HL-60 (cell line): Measurements from ENCODE around the gene TCEAL4.

Experiments used
- DNase-seq, 2 experiments: peaks; one replicate each; pipeline ENCODE4 v3.0.0-alpha.2; 2010 to 2020; ENCODE audit warnings: low read depth in 1 of 2, low spot score in 1 of 2
- H3K27ac ChIP-seq: fragments of 250-450 bp; sonication (Bioruptor Pico); replicated peaks from 2 replicates; pipeline ENCODE4 v1.5.1; 2020; ENCODE audit warnings: mild to moderate bottlenecking, moderate library complexity
- H3K27me3 ChIP-seq: fragments of 250-450 bp; sonication (Bioruptor Pico); 2 replicates; pipeline ENCODE4 v1.5.1; 2021; ENCODE audit warnings: mild to moderate bottlenecking, moderate library complexity; ENCODE audit not compliant: insufficient read depth, poor library complexity, severe bottlenecking
- H3K4me3 ChIP-seq: replicated peaks from 2 replicates; pipeline ENCODE4 v1.5.1; 2011; ENCODE audit warnings: mild to moderate bottlenecking, control low read depth, low read length; ENCODE audit not compliant: insufficient read depth
- GABPA ChIP-seq: IDR thresholded peaks from 2 replicates; pipeline ENCODE4 v1.6.1; 2012; ENCODE audit warnings: low read depth
- POLR2AphosphoS5 ChIP-seq: IDR thresholded peaks from 2 replicates; pipeline ENCODE4 v1.6.1; 2012; ENCODE audit warnings: low read depth
- SPI1 ChIP-seq: IDR thresholded peaks from 2 replicates; pipeline ENCODE4 v1.6.1; 2012; ENCODE audit warnings: low read depth, mild to moderate bottlenecking, borderline replicate concordance
- TF ChIP-seq, protein P1 (sequence below): IDR thresholded peaks from one replicate; pipeline ENCODE4 v1.5.1; 2011; ENCODE audit warnings: low read length, control low read depth, inconsistent platforms; ENCODE audit not compliant: insufficient read depth
- TF ChIP-seq, protein P2 (sequence below): IDR thresholded peaks from 2 replicates; pipeline ENCODE4 v1.6.1; 2012; ENCODE audit warnings: low read depth; ENCODE audit not compliant: insufficient replicate concordance

Gene TCEAL4

GRCh38 chrX:103571726-103572125 lies 13.6 kb upstream of the TCEAL4 start:
- DNase-seq: no peak
- no peak overlapping the region for H3K4me3 ChIP-seq
- H3K27me3 ChIP-seq: no peaks in the 10 kb centered on the region
- no peak overlapping the region for H3K27ac ChIP-seq
- TF ChIP-seq POLR2AphosphoS5 (no peak), GABPA (no peak)
- TF ChIP-seq, protein P1, sequence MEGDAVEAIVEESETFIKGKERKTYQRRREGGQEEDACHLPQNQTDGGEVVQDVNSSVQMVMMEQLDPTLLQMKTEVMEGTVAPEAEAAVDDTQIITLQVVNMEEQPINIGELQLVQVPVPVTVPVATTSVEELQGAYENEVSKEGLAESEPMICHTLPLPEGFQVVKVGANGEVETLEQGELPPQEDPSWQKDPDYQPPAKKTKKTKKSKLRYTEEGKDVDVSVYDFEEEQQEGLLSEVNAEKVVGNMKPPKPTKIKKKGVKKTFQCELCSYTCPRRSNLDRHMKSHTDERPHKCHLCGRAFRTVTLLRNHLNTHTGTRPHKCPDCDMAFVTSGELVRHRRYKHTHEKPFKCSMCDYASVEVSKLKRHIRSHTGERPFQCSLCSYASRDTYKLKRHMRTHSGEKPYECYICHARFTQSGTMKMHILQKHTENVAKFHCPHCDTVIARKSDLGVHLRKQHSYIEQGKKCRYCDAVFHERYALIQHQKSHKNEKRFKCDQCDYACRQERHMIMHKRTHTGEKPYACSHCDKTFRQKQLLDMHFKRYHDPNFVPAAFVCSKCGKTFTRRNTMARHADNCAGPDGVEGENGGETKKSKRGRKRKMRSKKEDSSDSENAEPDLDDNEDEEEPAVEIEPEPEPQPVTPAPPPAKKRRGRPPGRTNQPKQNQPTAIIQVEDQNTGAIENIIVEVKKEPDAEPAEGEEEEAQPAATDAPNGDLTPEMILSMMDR: no peak

DNA sequence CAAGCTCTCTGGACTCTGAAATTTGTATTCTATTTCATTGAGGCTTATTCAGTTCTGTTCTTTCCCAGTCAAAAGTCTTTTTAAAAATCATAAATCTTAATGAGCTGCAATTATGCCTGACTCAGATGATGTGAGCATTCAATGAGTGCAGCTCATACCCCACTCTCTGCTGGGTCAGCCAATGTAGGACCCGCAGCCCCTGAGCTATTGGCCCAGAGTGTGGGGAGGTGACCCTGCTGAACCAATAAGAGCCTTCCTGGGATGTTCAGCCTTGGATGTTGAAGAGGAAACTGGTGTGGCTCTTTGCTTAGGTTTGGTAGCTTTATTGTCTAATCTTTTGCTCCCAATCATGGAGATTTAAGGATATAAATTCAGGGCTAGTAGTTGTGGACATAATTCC lies 12.1 kb upstream of the TCEAL4 start:
- Histone ChIP-seq H3K27ac (no peak overlapping the region), H3K27me3 (no peaks in the 10 kb centered on the region), H3K4me3 (no peak overlapping the region)
- TF ChIP-seq GABPA (no peak), POLR2AphosphoS5 (no peak), SPI1 (no peak)
- TF ChIP-seq, protein P2, sequence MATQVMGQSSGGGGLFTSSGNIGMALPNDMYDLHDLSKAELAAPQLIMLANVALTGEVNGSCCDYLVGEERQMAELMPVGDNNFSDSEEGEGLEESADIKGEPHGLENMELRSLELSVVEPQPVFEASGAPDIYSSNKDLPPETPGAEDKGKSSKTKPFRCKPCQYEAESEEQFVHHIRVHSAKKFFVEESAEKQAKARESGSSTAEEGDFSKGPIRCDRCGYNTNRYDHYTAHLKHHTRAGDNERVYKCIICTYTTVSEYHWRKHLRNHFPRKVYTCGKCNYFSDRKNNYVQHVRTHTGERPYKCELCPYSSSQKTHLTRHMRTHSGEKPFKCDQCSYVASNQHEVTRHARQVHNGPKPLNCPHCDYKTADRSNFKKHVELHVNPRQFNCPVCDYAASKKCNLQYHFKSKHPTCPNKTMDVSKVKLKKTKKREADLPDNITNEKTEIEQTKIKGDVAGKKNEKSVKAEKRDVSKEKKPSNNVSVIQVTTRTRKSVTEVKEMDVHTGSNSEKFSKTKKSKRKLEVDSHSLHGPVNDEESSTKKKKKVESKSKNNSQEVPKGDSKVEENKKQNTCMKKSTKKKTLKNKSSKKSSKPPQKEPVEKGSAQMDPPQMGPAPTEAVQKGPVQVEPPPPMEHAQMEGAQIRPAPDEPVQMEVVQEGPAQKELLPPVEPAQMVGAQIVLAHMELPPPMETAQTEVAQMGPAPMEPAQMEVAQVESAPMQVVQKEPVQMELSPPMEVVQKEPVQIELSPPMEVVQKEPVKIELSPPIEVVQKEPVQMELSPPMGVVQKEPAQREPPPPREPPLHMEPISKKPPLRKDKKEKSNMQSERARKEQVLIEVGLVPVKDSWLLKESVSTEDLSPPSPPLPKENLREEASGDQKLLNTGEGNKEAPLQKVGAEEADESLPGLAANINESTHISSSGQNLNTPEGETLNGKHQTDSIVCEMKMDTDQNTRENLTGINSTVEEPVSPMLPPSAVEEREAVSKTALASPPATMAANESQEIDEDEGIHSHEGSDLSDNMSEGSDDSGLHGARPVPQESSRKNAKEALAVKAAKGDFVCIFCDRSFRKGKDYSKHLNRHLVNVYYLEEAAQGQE: no peak
- TF ChIP-seq, protein P1: no peak
- no peak for DNase-seq

- peaks cover 11% of the 10 kb centered on the region for H3K27me3 ChIP-seq
- TF ChIP-seq POLR2AphosphoS5 (no peak), GABPA (no peak), SPI1 (no peak)
- TF ChIP-seq, protein P2: no peak
- TF ChIP-seq, protein P1: no peak
- H3K27ac ChIP-seq: no peak overlapping the region
- H3K4me3 ChIP-seq: no peak overlapping the region
- DNase-seq: no peak
Measured at GRCh38 chrX:103584596-103584995, 719 bp upstream of the TCEAL4 start.

GRCh38 chrX:103586314-103586646 lies 965 bp downstream of the TCEAL4 start:
- DNase-seq: no peak
- H3K27ac ChIP-seq: no peak overlapping the region
- TF ChIP-seq POLR2AphosphoS5 (no peak), GABPA (no peak), SPI1 (no peak)
- TF ChIP-seq, protein P2: no peak
- TF ChIP-seq, protein P1: no peak
- peak overlapping the region; percentile 60 for H3K4me3 ChIP-seq
- peaks cover 9% of the 10 kb centered on the region for H3K27me3 ChIP-seq
